ENCODE results near the gene CA12.

Gene CA12

DNA sequence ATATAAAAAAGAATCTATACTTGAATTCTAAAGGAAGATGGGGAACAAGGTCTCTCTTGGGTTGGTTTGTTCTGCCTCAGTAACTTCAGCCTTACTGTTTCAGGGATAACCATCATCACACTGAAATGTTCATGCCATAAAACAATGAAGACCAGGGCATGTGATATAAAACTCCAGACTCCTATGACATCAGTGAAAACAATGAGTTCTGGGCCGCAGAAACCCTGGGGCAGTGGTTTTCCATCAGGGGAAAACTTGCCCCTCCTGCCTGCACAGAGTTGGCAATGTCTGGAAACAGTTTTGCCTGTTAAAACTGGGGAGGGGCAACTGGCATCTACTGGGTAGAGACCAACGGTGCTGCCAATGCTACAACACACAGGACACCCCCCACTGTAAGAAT lies 46.8 kb downstream of the CA12 start:
- Histone ChIP-seq H3K4me3 (ENCODE audit: low read length) (no peak overlapping the region), H3K9ac (ENCODE audit: low read depth, low read length) (no peak overlapping the region), H3K27me3 (ENCODE audit: insufficient read depth, low read length) (peaks cover 2% of the 10 kb centered on the region; the same call in 1 of the 2 replicates), H3K27ac (ENCODE audit: low read depth, low read length) (no peak overlapping the region), H3K36me3 (ENCODE audit: insufficient read depth, low read length) (no peaks in the 10 kb centered on the region), H3K9me3 (ENCODE audit: insufficient read depth, low read depth, low read length) (no peaks in the 10 kb centered on the region), H3K4me1 (ENCODE audit: insufficient read depth, low read length) (peaks cover 9% of the 10 kb centered on the region)
- 82% methylated on average over 2 of the region's 2 CpGs for WGBS

DNA sequence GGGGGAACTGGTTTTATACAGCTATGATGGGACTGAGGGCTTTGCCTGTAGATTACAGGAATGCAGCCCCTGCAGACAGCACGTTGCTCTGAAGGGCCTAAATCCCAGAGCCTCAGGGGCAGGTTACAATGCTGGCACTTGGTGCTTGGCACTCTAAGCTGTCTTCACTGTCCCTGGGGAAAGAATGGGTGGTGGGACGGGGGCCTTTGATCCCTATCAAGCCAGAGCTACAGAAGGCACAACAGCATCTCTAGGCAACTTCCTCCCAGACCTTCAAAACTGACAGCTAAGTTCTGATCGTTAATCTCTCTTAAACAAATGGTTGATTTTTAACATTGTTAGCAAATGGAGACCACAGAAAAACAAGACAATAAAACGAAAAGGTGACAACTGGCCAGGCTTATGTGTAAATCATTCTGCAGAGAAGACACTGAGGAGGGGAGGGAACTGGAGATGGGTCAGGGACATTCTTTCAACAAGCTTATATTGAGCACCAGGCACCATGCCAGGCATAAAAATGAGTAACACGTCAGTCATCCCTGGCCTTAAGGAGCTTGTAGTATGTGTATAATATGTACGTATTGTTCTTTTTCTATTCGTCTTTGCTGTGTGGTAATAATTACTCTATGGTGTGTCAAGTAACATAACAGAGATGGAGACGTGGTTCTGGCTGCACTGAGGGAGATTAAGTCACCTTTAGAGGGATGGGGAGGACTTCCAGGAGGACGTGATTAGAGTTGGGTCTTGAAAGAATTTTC lies 49.1 kb downstream of the CA12 start:
- no peaks in the 10 kb centered on the region for H3K9me3 ChIP-seq (ENCODE audit: insufficient read depth, low read depth, low read length)
- H3K27ac ChIP-seq (ENCODE audit: low read depth, low read length), result no peak overlapping the region
- WGBS, result 85% methylated on average over 9 of the region's 9 CpGs
- 0 out of 2 replicates have a peak, but pooled peaks cover 3% of the 10 kb centered on the region for H3K4me1 ChIP-seq (ENCODE audit: insufficient read depth, low read length)
- no peaks in the 10 kb centered on the region for H3K36me3 ChIP-seq (ENCODE audit: insufficient read depth, low read length)
- H3K4me3 ChIP-seq (ENCODE audit: low read length), result no peak overlapping the region
- no peaks in the 10 kb centered on the region for H3K27me3 ChIP-seq (ENCODE audit: insufficient read depth, low read length)
- no peak overlapping the region for H3K9ac ChIP-seq (ENCODE audit: low read depth, low read length)

DNA sequence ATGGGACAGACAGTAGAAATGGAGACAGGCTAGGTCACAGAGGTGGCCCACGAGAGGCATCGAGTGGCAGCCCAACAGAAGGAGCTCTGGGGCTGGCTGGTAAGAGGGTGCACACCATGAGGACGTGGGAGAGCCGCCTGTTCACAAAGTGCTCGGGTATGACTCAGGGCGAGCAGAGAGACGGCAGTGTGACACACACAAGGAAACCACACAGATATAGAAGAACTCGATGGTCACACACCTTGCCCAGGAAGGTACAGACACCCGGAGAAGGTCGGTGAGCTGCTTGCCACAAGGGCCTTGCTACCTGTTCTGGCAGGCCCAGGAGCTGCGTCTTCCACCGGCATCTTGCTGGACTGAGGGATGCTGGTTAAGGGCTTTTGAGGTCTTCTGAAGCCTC lies 50.2 kb downstream of the CA12 start:
- H3K27ac ChIP-seq (ENCODE audit: low read depth, low read length), result no peak overlapping the region
- no peaks in the 10 kb centered on the region for H3K9me3 ChIP-seq (ENCODE audit: insufficient read depth, low read depth, low read length)
- H3K27me3 ChIP-seq (ENCODE audit: insufficient read depth, low read length), result no peaks in the 10 kb centered on the region
- no peak overlapping the region for H3K4me3 ChIP-seq (ENCODE audit: low read length)
- H3K36me3 ChIP-seq (ENCODE audit: insufficient read depth, low read length), result no peaks in the 10 kb centered on the region
- H3K9ac ChIP-seq (ENCODE audit: low read depth, low read length), result no peak overlapping the region
- WGBS, result 95% methylated on average over 12 of the region's 12 CpGs
- H3K4me1 ChIP-seq (ENCODE audit: insufficient read depth, low read length), result 0 out of 2 replicates have a peak, but pooled peaks cover 3% of the 10 kb centered on the region

DNA sequence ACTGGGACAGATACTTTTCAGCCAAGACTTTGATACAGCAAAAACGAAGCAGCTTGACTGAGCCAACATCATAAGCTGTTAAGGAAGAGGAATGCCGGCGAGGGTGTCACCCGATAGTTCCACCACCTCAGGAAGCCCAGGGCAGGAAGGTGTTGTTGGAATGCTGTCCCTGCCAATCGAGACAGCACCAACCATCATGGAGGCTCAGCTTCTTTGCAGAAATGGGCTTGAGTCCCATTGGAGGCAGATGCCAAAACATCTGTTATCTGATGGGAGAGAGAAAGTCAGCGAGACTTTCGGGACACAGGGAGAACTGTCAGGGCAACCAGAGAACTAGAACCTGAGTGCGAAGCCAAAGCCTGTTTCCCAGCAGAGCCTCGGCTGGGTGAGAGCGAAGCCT lies 50.7 kb downstream of the CA12 start:
- H3K27ac ChIP-seq (ENCODE audit: low read depth, low read length), result no peak overlapping the region
- H3K4me3 ChIP-seq (ENCODE audit: low read length), result no peak overlapping the region
- H3K9me3 ChIP-seq (ENCODE audit: insufficient read depth, low read depth, low read length), result no peaks in the 10 kb centered on the region
- 0 out of 2 replicates have a peak, but pooled peaks cover 3% of the 10 kb centered on the region for H3K4me1 ChIP-seq (ENCODE audit: insufficient read depth, low read length)
- WGBS, result 95% methylated on average over 10 of the region's 10 CpGs
- H3K9ac ChIP-seq (ENCODE audit: low read depth, low read length), result no peak overlapping the region
- no peaks in the 10 kb centered on the region for H3K27me3 ChIP-seq (ENCODE audit: insufficient read depth, low read length)
- no peaks in the 10 kb centered on the region for H3K36me3 ChIP-seq (ENCODE audit: insufficient read depth, low read length)

DNA sequence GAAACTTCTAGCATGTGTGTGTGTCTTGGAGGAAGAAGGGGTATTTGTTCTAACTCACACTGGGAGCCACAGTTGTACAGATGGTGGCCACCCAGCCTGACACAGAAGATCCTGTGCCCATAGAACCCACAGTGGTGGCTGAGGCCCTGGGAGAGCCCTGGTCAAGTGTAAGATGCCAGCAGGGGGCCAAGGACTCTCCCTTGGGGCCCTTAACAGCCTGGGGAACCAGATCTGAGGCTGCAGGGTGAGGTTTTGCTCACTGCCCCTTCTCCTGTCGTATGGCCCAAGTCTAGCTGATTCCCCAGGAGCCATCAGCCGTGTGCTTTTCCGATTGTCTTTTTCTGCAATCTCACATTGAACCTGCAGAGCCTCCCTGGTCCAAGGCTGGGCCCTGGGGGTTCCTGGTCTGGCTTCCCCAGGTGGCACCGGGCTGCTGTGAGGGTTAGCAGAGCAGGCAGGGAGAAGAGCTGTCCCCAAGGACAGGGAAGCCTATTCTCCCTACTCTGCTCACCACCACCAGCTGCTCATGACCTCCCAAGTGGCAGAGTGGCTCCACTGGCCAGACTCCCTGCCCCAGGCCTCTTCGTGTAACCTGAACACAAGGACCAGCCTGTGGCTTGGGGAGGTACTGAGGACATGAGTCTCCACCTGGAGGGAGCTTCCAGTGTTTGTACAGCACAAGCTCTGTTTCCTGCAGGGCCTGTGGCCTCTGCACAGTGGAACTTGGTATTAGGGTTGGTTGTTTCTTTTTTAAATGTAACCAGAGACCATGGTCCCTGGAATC lies 51.9 kb downstream of the CA12 start:
- WGBS, result 93% methylated on average over 5 of the region's 5 CpGs
- Histone ChIP-seq H3K27ac (ENCODE audit: low read depth, low read length) (no peak overlapping the region), H3K4me3 (ENCODE audit: low read length) (no peak overlapping the region), H3K27me3 (ENCODE audit: insufficient read depth, low read length) (no peaks in the 10 kb centered on the region), H3K9me3 (ENCODE audit: insufficient read depth, low read depth, low read length) (no peaks in the 10 kb centered on the region), H3K9ac (ENCODE audit: low read depth, low read length) (no peak overlapping the region), H3K4me1 (ENCODE audit: insufficient read depth, low read length) (0 out of 2 replicates have a peak, but pooled peaks cover 3% of the 10 kb centered on the region), H3K36me3 (ENCODE audit: insufficient read depth, low read length) (no peaks in the 10 kb centered on the region)

DNA sequence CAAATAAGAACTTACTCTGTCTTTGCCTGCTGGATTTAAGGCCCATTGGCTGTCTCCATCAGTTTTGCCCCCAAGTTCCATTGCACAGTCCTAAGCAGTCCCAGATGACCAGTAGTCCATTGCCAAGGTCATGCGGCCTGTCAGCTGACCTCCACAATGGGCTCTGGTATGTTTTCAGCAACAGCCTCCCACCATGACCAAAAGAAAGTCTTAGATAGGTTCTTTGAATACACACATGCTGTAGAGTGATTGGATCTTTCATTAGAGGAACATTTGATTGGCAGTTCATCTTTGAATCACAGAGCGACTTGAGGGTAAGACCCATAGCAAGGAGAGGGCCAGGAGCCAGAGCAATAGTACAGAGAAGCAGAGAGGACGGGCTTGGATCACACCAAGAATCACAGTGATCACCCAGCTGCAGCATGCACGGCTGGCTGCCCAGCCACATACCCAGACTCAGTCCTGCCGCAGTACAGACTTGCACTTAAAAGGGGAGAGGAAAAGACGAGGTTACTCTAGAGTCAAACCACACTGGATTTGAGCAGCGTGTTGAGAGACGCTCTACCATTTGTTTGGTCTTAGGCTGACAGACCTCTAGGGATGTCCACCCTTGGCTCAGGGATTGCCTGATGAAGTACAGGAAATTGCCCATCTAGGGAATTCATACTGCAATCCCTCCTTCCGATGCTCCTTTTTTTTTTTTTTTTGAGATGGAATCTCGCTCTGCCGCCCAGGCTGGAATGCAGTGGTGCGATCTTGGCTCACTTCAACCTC lies 53.8 kb downstream of the CA12 start:
- H3K36me3 ChIP-seq (ENCODE audit: insufficient read depth, low read length), result no peaks in the 10 kb centered on the region
- no peaks in the 10 kb centered on the region for H3K27me3 ChIP-seq (ENCODE audit: insufficient read depth, low read length)
- 93% methylated on average over 12 of the region's 12 CpGs for WGBS
- no peak overlapping the region for H3K27ac ChIP-seq (ENCODE audit: low read depth, low read length)
- no peaks in the 10 kb centered on the region for H3K9me3 ChIP-seq (ENCODE audit: insufficient read depth, low read depth, low read length)
- peaks cover 10% of the 10 kb centered on the region; the same call in 1 of the 2 replicates for H3K4me1 ChIP-seq (ENCODE audit: insufficient read depth, low read length)
- no peak overlapping the region for H3K9ac ChIP-seq (ENCODE audit: low read depth, low read length)
- no peak overlapping the region for H3K4me3 ChIP-seq (ENCODE audit: low read length)

DNA sequence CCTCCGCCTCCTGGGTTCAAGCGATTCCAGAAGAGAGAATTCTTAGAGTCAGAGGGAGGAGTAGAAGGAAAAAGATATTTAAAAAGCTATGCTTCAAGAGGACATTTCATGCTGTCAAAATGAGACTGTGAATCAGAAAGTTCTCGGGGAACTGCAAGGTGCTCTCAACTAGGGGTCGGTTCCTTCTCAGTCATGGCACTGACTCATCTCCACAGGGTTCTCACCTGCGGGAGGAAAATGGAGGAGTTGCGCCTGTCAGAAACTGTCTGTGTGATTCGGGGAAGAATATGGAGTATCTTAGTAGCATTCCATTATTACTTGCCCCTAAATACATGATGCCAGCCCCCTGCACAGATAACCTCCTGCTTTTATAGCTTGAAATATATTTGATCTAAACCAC lies 56.9 kb downstream of the CA12 start:
- no peaks in the 10 kb centered on the region for H3K9me3 ChIP-seq (ENCODE audit: insufficient read depth, low read depth, low read length)
- no peaks in the 10 kb centered on the region for H3K36me3 ChIP-seq (ENCODE audit: insufficient read depth, low read length)
- no peak overlapping the region for H3K27ac ChIP-seq (ENCODE audit: low read depth, low read length)
- 97% methylated on average over 6 of the region's 7 CpGs for WGBS
- no peak overlapping the region for H3K4me3 ChIP-seq (ENCODE audit: low read length)
- H3K9ac ChIP-seq (ENCODE audit: low read depth, low read length), result no peak overlapping the region
- peaks cover 13% of the 10 kb centered on the region; the same call in 1 of the 2 replicates for H3K4me1 ChIP-seq (ENCODE audit: insufficient read depth, low read length)
- H3K27me3 ChIP-seq (ENCODE audit: insufficient read depth, low read length), result no peaks in the 10 kb centered on the region

DNA sequence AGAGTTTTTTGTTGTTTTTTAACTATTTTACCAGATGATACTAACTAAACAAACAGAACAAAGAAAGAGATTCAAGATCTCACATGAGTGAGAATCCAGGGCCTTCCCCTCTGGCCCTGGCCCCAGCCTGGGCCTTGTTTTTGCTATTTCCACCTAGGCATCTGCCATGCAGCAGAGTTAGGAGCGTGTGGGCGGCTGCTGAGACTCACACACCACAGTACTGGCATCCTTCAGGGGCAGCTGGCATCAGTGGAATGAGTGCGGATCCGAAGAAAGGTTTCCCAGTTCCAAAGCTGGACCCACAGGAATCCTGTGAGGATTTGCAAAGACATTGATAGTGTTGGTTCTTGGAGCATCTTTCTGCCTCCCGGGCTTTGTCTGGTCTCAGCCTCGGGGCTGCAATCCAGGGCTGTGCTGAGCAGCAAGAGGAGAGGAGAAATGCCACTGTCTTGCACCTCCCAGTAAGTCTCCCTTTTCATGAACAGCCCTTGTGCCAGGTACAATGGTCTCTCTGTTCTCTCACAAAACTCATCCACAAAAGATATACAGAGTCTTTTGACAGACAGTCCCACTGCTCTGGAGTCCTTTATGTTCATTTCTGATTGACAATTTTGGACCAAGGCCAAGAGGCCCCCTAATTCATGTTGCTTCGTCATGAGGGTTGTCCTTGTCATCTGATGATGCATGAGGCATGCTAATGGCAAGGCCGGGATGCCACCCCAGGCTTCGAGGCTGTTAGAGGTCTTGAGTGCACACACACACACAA lies 57.7 kb downstream of the CA12 start:
- 91% methylated on average over 9 of the region's 9 CpGs for WGBS
- Histone ChIP-seq H3K4me1 (ENCODE audit: insufficient read depth, low read length) (peaks cover 13% of the 10 kb centered on the region; the same call in 1 of the 2 replicates), H3K27me3 (ENCODE audit: insufficient read depth, low read length) (no peaks in the 10 kb centered on the region), H3K9me3 (ENCODE audit: insufficient read depth, low read depth, low read length) (no peaks in the 10 kb centered on the region), H3K4me3 (ENCODE audit: low read length) (no peak overlapping the region), H3K36me3 (ENCODE audit: insufficient read depth, low read length) (no peaks in the 10 kb centered on the region), H3K9ac (ENCODE audit: low read depth, low read length) (no peak overlapping the region), H3K27ac (ENCODE audit: low read depth, low read length) (no peak overlapping the region)

DNA sequence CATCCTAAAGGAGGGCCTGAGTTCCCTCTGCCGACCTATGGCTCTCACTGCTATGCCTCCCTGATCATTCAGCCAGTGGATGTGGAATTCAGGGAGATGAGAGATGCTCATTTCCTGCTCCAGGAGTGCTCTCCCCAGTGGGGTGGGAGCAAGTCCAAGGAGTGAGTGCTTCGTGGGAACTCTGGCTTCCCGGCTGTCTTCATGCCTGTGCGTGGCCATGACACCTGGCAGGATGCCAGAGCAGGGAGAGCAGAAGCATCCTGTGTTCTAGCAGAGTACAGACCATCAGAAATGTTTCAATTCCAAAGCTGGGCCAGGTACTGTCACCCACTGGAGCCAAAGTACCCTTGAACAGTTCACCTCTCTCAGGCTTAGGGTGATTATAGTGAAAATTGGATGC lies 59.1 kb downstream of the CA12 start:
- H3K36me3 ChIP-seq (ENCODE audit: insufficient read depth, low read length), result no peaks in the 10 kb centered on the region
- WGBS, result 80% methylated on average over 4 of the region's 4 CpGs
- H3K9me3 ChIP-seq (ENCODE audit: insufficient read depth, low read depth, low read length), result no peaks in the 10 kb centered on the region
- no peak overlapping the region for H3K4me3 ChIP-seq (ENCODE audit: low read length)
- peaks cover 13% of the 10 kb centered on the region; the same call in 1 of the 2 replicates for H3K4me1 ChIP-seq (ENCODE audit: insufficient read depth, low read length)
- H3K9ac ChIP-seq (ENCODE audit: low read depth, low read length), result no peak overlapping the region
- no peaks in the 10 kb centered on the region for H3K27me3 ChIP-seq (ENCODE audit: insufficient read depth, low read length)
- H3K27ac ChIP-seq (ENCODE audit: low read depth, low read length), result no peak overlapping the region

DNA sequence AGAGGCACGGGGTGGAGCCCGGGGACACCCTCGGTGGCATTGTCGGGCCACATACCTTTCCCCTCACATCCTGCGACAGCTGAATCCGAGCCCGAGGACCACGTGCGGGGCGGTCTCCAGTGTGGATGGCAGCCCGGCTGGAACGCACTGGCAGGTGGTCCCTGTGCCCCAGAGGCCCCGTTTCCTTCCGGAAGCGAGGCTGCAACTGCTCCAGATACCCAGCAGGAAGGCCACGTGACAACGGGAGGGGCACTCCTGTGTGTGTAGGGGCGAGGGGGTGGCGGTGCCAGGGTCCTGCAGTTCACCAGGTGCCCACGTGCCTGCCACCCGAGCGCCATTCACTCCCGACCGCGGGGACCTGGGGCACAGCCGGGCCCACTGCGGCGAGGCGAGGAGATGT lies 60.2 kb downstream of the CA12 start:
- no peak overlapping the region for H3K9ac ChIP-seq (ENCODE audit: low read depth, low read length)
- H3K4me3 ChIP-seq (ENCODE audit: low read length), result no peak overlapping the region
- H3K4me1 ChIP-seq (ENCODE audit: insufficient read depth, low read length), result peaks cover 13% of the 10 kb centered on the region; the same call in 1 of the 2 replicates
- no peaks in the 10 kb centered on the region for H3K27me3 ChIP-seq (ENCODE audit: insufficient read depth, low read length)
- no peak overlapping the region for H3K27ac ChIP-seq (ENCODE audit: low read depth, low read length)
- 95% methylated on average over 29 of the region's 29 CpGs for WGBS
- H3K9me3 ChIP-seq (ENCODE audit: insufficient read depth, low read depth, low read length), result no peaks in the 10 kb centered on the region
- H3K36me3 ChIP-seq (ENCODE audit: insufficient read depth, low read length), result no peaks in the 10 kb centered on the region
